Neural cell (in vitro differentiated cells): ENCODE results near the gene KDM3B.

Experiments used
- EZH2 ChIP-seq: fragments of 200-600, 300-800 bp; shearing (Covaris generic), sonication (generic); IDR thresholded peaks from 2 replicates; pipeline ENCODE4 v1.6.1; 2014; ENCODE audit warnings: antibody characterized with exemption, low read length, borderline replicate concordance, mild to moderate bottlenecking; ENCODE audit not compliant: insufficient read depth, poor library complexity, severe bottlenecking
- POLR2AphosphoS5 ChIP-seq: IDR thresholded peaks from 2 replicates; pipeline ENCODE4 v1.6.1; 2012
- RAD21 ChIP-seq: fragments of 450-650 bp; conservative IDR thresholded peaks from 2 replicates; pipeline ENCODE4 v1.6.1; 2014; ENCODE audit warnings: antibody characterized with exemption, mild to moderate bottlenecking, moderate library complexity
- SMC3 ChIP-seq: fragments of 450-650 bp; conservative IDR thresholded peaks from 2 replicates; pipeline ENCODE4 v1.6.1; 2014; ENCODE audit warnings: antibody characterized with exemption, mild to moderate bottlenecking, moderate library complexity; ENCODE audit not compliant: poor library complexity
- TF ChIP-seq, protein P1 (sequence below): fragments of 450-650 bp; IDR thresholded peaks from 2 replicates; pipeline ENCODE4 v1.5.1; 2014; ENCODE audit warnings: antibody characterized with exemption, mild to moderate bottlenecking, moderate library complexity; ENCODE audit not compliant: poor library complexity, severe bottlenecking

DNA sequence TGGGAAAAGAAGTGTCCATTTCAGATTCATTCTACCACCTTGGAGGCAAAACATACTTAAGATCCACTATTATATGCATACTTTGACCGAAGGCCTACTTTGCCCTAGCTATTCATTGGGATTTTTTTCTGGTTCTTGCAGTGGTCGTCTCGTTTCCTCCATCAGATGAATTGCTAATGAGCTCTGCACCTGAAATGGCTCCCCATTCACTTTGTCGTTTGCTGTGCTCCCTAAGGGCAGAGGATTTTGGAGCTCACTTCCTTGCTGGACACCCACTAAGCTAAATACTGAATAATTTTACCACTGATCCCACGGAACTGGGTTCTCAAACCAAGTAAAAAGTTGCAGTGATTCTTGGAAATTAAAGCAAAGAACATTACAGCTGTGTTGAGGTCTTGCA is 1.9 kb downstream of the KDM3B start:
- TF ChIP-seq POLR2AphosphoS5, result no peak
- no peak for TF ChIP-seq EZH2
- TF ChIP-seq, protein P1, sequence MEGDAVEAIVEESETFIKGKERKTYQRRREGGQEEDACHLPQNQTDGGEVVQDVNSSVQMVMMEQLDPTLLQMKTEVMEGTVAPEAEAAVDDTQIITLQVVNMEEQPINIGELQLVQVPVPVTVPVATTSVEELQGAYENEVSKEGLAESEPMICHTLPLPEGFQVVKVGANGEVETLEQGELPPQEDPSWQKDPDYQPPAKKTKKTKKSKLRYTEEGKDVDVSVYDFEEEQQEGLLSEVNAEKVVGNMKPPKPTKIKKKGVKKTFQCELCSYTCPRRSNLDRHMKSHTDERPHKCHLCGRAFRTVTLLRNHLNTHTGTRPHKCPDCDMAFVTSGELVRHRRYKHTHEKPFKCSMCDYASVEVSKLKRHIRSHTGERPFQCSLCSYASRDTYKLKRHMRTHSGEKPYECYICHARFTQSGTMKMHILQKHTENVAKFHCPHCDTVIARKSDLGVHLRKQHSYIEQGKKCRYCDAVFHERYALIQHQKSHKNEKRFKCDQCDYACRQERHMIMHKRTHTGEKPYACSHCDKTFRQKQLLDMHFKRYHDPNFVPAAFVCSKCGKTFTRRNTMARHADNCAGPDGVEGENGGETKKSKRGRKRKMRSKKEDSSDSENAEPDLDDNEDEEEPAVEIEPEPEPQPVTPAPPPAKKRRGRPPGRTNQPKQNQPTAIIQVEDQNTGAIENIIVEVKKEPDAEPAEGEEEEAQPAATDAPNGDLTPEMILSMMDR, result no peak
- TF ChIP-seq SMC3, result no peak
- no peak for TF ChIP-seq RAD21
